GM18499 (cell line): ENCODE data around the gene CPNE1.

Source experiments
- ATAC-seq: cut with Tn5 transposase; IDR thresholded peaks from one replicate; pipeline ENCODE4 v1.9.1; 2021; ENCODE audit warnings: moderate number of reproducible peaks; ENCODE audit not compliant: insufficient read depth, unreplicated experiment

The CPNE1 gene

GRCh38 chr20:35657271-35657670 is 7.4 kb downstream of the CPNE1 start:
- no peak for ATAC-seq

- ATAC-seq: no peak
Measured at GRCh38 chr20:35654415-35654814, 10.3 kb downstream of the CPNE1 start.

GRCh38 chr20:35653893-35654292 is 10.8 kb downstream of the CPNE1 start:
- no peak for ATAC-seq

- ATAC-seq: no peak
Measured at GRCh38 chr20:35653430-35653734, 11.3 kb downstream of the CPNE1 start.

GRCh38 chr20:35652641-35653429 is 11.9 kb downstream of the CPNE1 start:
- ATAC-seq: no peak

- ATAC-seq: no peak
Measured at GRCh38 chr20:35651958-35652357, 12.7 kb downstream of the CPNE1 start.

- no peak for ATAC-seq
Measured at GRCh38 chr20:35650632-35651031, 14.1 kb downstream of the CPNE1 start.

GRCh38 chr20:35648836-35649235 is 15.9 kb downstream of the CPNE1 start:
- ATAC-seq: no peak

- ATAC-seq: no peak
Measured at GRCh38 chr20:35644806-35645205, 19.9 kb downstream of the CPNE1 start.

GRCh38 chr20:35643045-35643444 is 21.7 kb downstream of the CPNE1 start:
- no peak for ATAC-seq

GRCh38 chr20:35641743-35642142 is 23.0 kb downstream of the CPNE1 start:
- ATAC-seq: no peak

- no peak for ATAC-seq
Measured at GRCh38 chr20:35640724-35641123, 24.0 kb downstream of the CPNE1 start.

GRCh38 chr20:35638751-35639150 is 25.9 kb downstream of the CPNE1 start:
- no peak for ATAC-seq

- no peak for ATAC-seq
Measured at GRCh38 chr20:35637276-35637675, 27.4 kb downstream of the CPNE1 start.

GRCh38 chr20:35636095-35636494 is 28.6 kb downstream of the CPNE1 start:
- ATAC-seq: no peak

GRCh38 chr20:35635652-35636051 is 29.0 kb downstream of the CPNE1 start:
- ATAC-seq: no peak

GRCh38 chr20:35632539-35633115 is 32.1 kb downstream of the CPNE1 start:
- no peak for ATAC-seq

GRCh38 chr20:35630636-35631035 is 34.1 kb downstream of the CPNE1 start:
- no peak for ATAC-seq

GRCh38 chr20:35629427-35630145 is 35.1 kb downstream of the CPNE1 start:
- ATAC-seq: no peak

- ATAC-seq: no peak
Measured at GRCh38 chr20:35627121-35627520, 37.6 kb downstream of the CPNE1 start.

- no peak for ATAC-seq
Measured at GRCh38 chr20:35626386-35627001, 38.2 kb downstream of the CPNE1 start.
